ENCODE measurements around the gene NUS1.
"Not testable (repeated sequence)": the region's sequence is repeated elsewhere in the genome, so short reads cannot be mapped to it uniquely, and the experiment has no call there.

NUS1 gene

GRCh38 chr6:117711369-117711768 is 36.1 kb downstream of the NUS1 start:
- DNase-seq (ENCODE audit: low read depth in 3 of 3) = no peak

GRCh38 chr6:117718895-117719294 is 43.6 kb downstream of the NUS1 start:
- no peak for DNase-seq (ENCODE audit: low read depth in 3 of 3)

GRCh38 chr6:117721520-117721919 is 46.3 kb downstream of the NUS1 start:
- not testable (repeated sequence) for DNase-seq (ENCODE audit: low read depth in 3 of 3)

GRCh38 chr6:117728626-117729025 is 53.4 kb downstream of the NUS1 start:
- DNase-seq (ENCODE audit: low read depth in 3 of 3) = no peak

- DNase-seq (ENCODE audit: low read depth in 3 of 3) = no peak
These were observed 54.3 kb downstream of the NUS1 start for GRCh38 chr6:117729613-117730012.

- DNase-seq (ENCODE audit: low read depth in 3 of 3) = no peak
These were observed 58.1 kb downstream of the NUS1 start for GRCh38 chr6:117733341-117733740.

- no peak for DNase-seq (ENCODE audit: low read depth in 3 of 3)
These were observed 64.6 kb downstream of the NUS1 start for GRCh38 chr6:117739869-117740268.

GRCh38 chr6:117740605-117741004 is 65.3 kb downstream of the NUS1 start:
- no peak for DNase-seq (ENCODE audit: low read depth in 3 of 3)

- DNase-seq (ENCODE audit: low read depth in 3 of 3) = not testable (repeated sequence)
These were observed 75.4 kb downstream of the NUS1 start for GRCh38 chr6:117750675-117751074.

Data from stimulated activated CD4-positive, alpha-beta T cell treated with anti-CD3 and anti-CD28 coated beads, TNF-alpha, amount 100 ng/mL, for 48 hours (primary cell).